Stimulated activated CD8-positive, alpha-beta memory T cell treated with anti-CD3 and anti-CD28 coated beads, Interleukin-7, amount 100 ng/mL, for 4 hours (primary cell): ENCODE data around the gene LSM8.
"Not testable (repeated sequence)": the region's sequence is repeated elsewhere in the genome, so short reads cannot be mapped to it uniquely, and the experiment has no call there.

Experiments
- DNase-seq, 2 donors: peaks; one replicate each; pipeline ENCODE4 v3.0.0-alpha.2; 2020; ENCODE audit warnings: low read depth in 2 of 2

Gene LSM8

DNA sequence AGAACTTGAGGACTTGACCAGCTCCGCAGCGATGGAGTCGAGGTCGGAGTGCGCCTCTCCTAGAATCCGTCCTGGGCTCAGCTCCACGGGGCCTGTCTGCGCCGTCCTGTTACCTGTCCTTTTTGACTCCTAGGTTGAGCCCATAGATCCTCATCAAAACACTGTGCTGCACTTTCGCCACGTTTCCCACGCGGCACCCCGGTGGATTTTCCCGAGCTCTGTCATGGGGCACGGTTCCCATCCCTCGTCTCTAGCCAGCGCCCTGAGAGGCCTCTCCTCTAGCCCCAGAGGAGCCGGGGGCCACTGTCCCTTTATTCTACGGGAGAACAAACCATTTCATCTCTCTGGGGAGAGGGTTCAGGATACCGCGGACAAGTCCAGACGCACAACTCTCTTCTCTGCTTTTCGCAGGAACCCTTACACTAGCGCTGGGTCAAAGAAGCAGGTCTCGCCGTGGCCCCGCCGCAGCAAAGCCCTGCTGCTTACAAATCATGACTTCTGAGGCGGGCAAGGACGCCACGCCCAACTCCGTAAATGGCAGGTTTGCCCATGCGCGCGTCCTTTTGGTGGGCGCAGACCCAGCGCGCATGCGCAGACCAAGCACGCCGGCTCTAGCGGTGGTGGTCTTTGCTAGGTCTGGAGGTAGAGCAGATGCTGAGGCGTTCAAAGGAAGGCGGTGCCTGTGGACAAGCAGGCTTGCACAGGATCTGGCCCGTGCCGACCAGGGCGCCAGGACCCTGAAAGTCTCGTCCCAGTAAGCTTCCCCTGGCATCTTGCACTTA is 30.3 kb downstream of the LSM8 start:
- peak; percentile 66 to 77 for DNase-seq

DNA sequence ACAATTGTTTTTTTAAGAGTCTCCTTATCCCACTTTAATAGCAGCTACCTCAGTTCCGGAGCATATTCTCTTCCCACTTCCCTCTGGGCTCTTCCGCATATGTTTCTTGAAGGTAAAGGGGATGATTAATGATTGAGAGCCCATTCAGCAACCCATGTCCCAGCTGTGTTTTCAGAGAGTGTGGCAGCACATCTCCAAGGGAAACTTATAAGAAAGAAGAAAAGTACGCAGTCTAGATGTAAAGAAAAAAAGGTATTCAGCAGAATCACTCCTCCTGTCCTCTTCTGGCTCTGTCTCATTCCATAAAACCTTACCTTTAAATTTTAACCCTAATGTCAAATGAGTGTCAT is 30.8 kb downstream of the LSM8 start:
- DNase-seq = no peak

DNA sequence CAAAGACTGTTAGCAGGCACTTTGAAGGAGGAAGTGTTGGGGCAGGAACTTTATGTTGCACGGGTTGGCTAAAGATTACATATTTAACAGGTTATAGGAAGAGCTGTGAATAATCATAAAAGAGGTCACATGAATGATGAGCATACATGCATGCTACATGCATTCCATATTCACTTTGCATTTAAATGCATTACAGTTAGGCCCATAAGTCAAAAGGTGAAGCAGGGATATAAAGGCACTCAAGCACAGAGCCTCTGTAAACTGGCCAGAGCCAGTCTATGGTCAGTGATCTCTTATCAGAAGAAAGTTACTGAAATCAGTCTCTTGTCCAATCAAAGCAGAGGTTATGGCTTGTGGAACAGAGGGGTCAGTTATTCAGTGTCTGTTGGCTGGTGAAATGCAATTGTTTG is 33.3 kb downstream of the LSM8 start:
- no peak for DNase-seq

GRCh38 chr7:118218413-118219156 is 34.6 kb downstream of the LSM8 start:
- no peak for DNase-seq

- DNase-seq = no peak
These were observed 35.2 kb downstream of the LSM8 start for GRCh38 chr7:118219157-118219512.

GRCh38 chr7:118220583-118220982 is 36.6 kb downstream of the LSM8 start:
- DNase-seq = no peak

GRCh38 chr7:118222591-118222990 is 38.6 kb downstream of the LSM8 start:
- DNase-seq = no peak

- no peak for DNase-seq
These were observed 40.6 kb downstream of the LSM8 start, which contains the start of gene ANKRD7 for GRCh38 chr7:118224521-118224920. Gene ANKRD7 (plus strand): TSS chr7:118224704. CDS start chr7:118224831, 127 bp downstream.

- no peak for DNase-seq
These were observed 48.9 kb downstream of the LSM8 start for GRCh38 chr7:118232837-118233236.

DNA sequence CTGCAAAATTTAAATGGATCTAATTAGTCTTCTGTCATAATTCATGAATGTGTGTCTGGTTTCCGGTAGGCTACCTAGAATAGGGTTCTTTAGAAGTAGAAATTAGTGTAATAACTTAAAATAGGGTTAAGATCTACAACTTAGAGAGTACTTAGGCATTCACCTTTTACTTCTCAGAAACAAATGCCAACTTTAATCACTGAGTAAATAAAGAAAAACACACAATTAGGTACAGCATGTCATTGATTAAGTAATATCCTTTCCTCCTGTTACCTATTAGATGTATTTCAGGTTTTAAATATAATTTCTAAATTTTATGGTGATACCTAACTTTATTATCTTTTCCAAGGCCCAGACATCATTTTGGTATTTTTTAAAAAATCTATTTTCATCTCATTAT is 49.8 kb downstream of the LSM8 start:
- no peak for DNase-seq

DNA sequence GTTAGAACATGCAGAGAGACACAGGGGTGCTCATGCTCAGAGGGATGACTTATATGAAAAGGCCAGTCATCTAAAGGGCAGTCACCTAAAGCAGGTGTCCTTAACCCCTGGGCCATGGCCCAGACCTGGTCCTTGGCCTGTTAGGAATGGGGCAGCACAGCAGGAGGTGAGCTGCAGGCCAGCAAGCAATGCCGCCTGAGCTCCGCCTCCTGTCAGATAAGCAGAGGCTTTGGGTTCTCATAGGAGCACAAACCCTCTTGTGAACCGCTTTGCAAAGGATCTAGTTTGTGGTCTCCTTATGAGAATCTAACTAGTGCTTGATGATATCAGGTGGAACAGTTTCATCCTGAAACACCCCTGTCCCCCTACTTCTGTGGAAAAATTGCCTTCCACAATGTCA is 55.0 kb downstream of the LSM8 start:
- DNase-seq = no peak

- DNase-seq = not testable (repeated sequence)
These were observed 56.4 kb downstream of the LSM8 start for GRCh38 chr7:118240320-118240719.
